GM23338 (cell line): ENCODE data around the gene AUH. TPM values are rescaled to one million over a fixed set of nuclear protein-coding genes. Genes with fewer than 3 reads are reported as not detected.

Source experiments
- ATAC-seq: fragments of 200-7000 bp; cut with Tn5 transposase; 3 replicates; pipeline ENCODE4 v1.9.1; 2020
- DNase-seq: peaks from one replicate; pipeline ENCODE4 v3.0.0-alpha.2; 2015; ENCODE audit warnings: low spot score
- H2AFZ ChIP-seq: fragments of 200-600 bp; sonication (generic); 2 replicates; pipeline ENCODE4 v1.8.0; 2016; ENCODE audit warnings: antibody characterized with exemption, mild to moderate bottlenecking, moderate library complexity
- H3F3A ChIP-seq: fragments of 200-600 bp; sonication (generic); replicated peaks from 2 replicates; pipeline ENCODE4 v1.8.0; 2017; ENCODE audit warnings: antibody characterized with exemption, mixed run types, low read depth
- H3K27ac ChIP-seq: fragments of 200-600 bp; sonication (generic); 2 replicates; pipeline ENCODE4 v1.6.1; 2016; ENCODE audit warnings: low read depth
- H3K27me3 ChIP-seq: fragments of 200-600 bp; sonication (generic); 2 replicates; pipeline ENCODE4 v1.8.0; 2016; ENCODE audit warnings: mild to moderate bottlenecking, mixed run types, moderate library complexity; ENCODE audit not compliant: insufficient read depth
- H3K36me3 ChIP-seq: fragments of 200-600 bp; sonication (generic); 2 replicates; pipeline ENCODE4 v1.8.0; 2016; ENCODE audit warnings: mild to moderate bottlenecking; ENCODE audit not compliant: insufficient read depth
- H3K4me1 ChIP-seq: fragments of 200-600 bp; sonication (generic); 2 replicates; pipeline ENCODE4 v1.8.0; 2016; ENCODE audit warnings: mild to moderate bottlenecking, moderate library complexity; ENCODE audit not compliant: insufficient read depth
- H3K4me2 ChIP-seq: fragments of 200-600 bp; sonication (generic); 2 replicates; pipeline ENCODE4 v1.7.1; 2017; ENCODE audit warnings: mixed run types
- H3K4me3 ChIP-seq: fragments of 200-600 bp; sonication (generic); 2 replicates; pipeline ENCODE4 v1.6.1; 2016; ENCODE audit warnings: mixed run types
- H3K79me2 ChIP-seq: fragments of 200-600 bp; sonication (generic); replicated peaks from 2 replicates; pipeline ENCODE4 v1.8.0; 2017; ENCODE audit warnings: mild to moderate bottlenecking; ENCODE audit not compliant: insufficient read depth
- H3K9me2 ChIP-seq: fragments of 200-600 bp; sonication (generic); 2 replicates; pipeline ENCODE4 v1.8.0; 2017; ENCODE audit not compliant: insufficient read depth
- H4K20me1 ChIP-seq: fragments of 200-600 bp; sonication (generic); replicated peaks from 2 replicates; pipeline ENCODE4 v1.8.0; 2017; ENCODE audit warnings: mild to moderate bottlenecking; ENCODE audit not compliant: insufficient read depth
- H3K27ac Mint-ChIP-seq: 2 replicates; pipeline ENCODE4 v1.8.0; 2020; ENCODE audit warnings: inconsistent platforms, mild to moderate bottlenecking, moderate library complexity, mixed read lengths
- H3K27me3 Mint-ChIP-seq: 3 replicates; pipeline ENCODE4 v1.8.0; 2022; ENCODE audit warnings: low read depth, mild to moderate bottlenecking, moderate library complexity, mixed read lengths, inconsistent platforms; ENCODE audit not compliant: insufficient read depth, poor library complexity
- H3K36me3 Mint-ChIP-seq: 3 replicates; pipeline ENCODE4 v1.8.0; 2021; ENCODE audit warnings: low read depth, mild to moderate bottlenecking, inconsistent platforms, moderate library complexity, mixed read lengths
- H3K4me1 Mint-ChIP-seq: 3 replicates; pipeline ENCODE4 v1.8.0; 2020; ENCODE audit warnings: mild to moderate bottlenecking, inconsistent platforms, mixed read lengths
- H3K4me3 Mint-ChIP-seq: 3 replicates; pipeline ENCODE4 v1.8.0; 2021; ENCODE audit warnings: moderate library complexity, mild to moderate bottlenecking, inconsistent platforms, mixed read lengths
- H3K9me3 Mint-ChIP-seq: 3 replicates; pipeline ENCODE4 v1.8.0; 2020; ENCODE audit warnings: moderate library complexity, mild to moderate bottlenecking, inconsistent platforms, mixed read lengths
- CREB1 ChIP-seq: fragments of 250-450 bp; sonication (Bioruptor Pico); IDR thresholded peaks from 2 replicates; pipeline ENCODE4 v1.5.0; 2020; ENCODE audit warnings: low read depth, mild to moderate bottlenecking, moderate library complexity
- ETS1 ChIP-seq: IDR thresholded peaks from 2 replicates; pipeline ENCODE4 v1.6.1; 2016; ENCODE audit warnings: antibody characterized with exemption
- EZH2 ChIP-seq: fragments of 200-600 bp; sonication (generic); IDR thresholded peaks from one replicate; pipeline ENCODE4 v1.8.0; 2017; ENCODE audit warnings: antibody characterized with exemption, mild to moderate bottlenecking, low read depth; ENCODE audit not compliant: unreplicated experiment
- EZH2phosphoT487 ChIP-seq: fragments of 200-600 bp; sonication (generic); IDR thresholded peaks from one replicate; pipeline ENCODE4 v1.8.1; 2018; ENCODE audit warnings: antibody characterized with exemption; ENCODE audit not compliant: unreplicated experiment
- JUNB ChIP-seq: IDR thresholded peaks from one replicate; pipeline ENCODE4 v1.6.1; 2016; ENCODE audit warnings: antibody characterized with exemption; ENCODE audit not compliant: unreplicated experiment
- NANOG ChIP-seq: IDR thresholded peaks from 2 replicates; pipeline ENCODE4 v1.6.1; 2016; ENCODE audit warnings: antibody characterized with exemption, borderline replicate concordance
- POLR2AphosphoS5 ChIP-seq: IDR thresholded peaks from 2 replicates; pipeline ENCODE4 v1.6.1; 2016; ENCODE audit warnings: antibody characterized with exemption, low read depth
- REST ChIP-seq: IDR thresholded peaks from one replicate; pipeline ENCODE4 v1.6.1; 2018; ENCODE audit warnings: antibody characterized with exemption; ENCODE audit not compliant: unreplicated experiment
- ZNF331 ChIP-seq: fragments of 250-450 bp; sonication (Bioruptor Pico); IDR thresholded peaks from 2 replicates; pipeline ENCODE4 v1.5.0; 2020; ENCODE audit warnings: low read depth, mild to moderate bottlenecking, moderate library complexity
- polyA plus RNA-seq: library from polyadenylated mRNA; unstranded; fragments of >200 nt; fragmentation: Nextera tagmentation; extraction: Ambion mirVana; gene quantifications from 2 replicates; pipeline ENCODE4 v1.2.1, GENCODE V29; 2016
- total RNA-seq: library from RNA; depleted of rRNA; stranded (reverse); fragments of >200 nt; shearing (Covaris generic); gene quantifications from 2 replicates; pipeline ENCODE4 v1.2.3, GENCODE V29; 2014
- TF ChIP-seq, protein P1 (sequence below): fragments of 250-450 bp; sonication (Bioruptor Pico); IDR thresholded peaks from 2 replicates; pipeline ENCODE4 v1.5.0; 2020; ENCODE audit warnings: mild to moderate bottlenecking, moderate library complexity
- TF ChIP-seq, protein P2 (sequence below), 2 experiments: fragments of 200-600 bp in 1 of 2; sonication (generic) in 1 of 2; conservative IDR thresholded peaks; 2 replicates each; pipeline versions ENCODE4 v1.5.1 to v1.6.1; 2016 to 2017; ENCODE audit warnings: antibody characterized with exemption in 2 of 2, low read depth in 2 of 2, mild to moderate bottlenecking in 2 of 2, moderate library complexity in 1 of 2

AUH gene
- total and polyA plus RNA-seq, 2 experiments from 2014 or later, result 28.8 to 34.2 TPM

GRCh38 chr9:91199739-91200497 lies 161.8 kb downstream of the AUH start:
- DNase-seq (no peak), ATAC-seq (no peak)
- no peak overlapping the region for H3K4me2 ChIP-seq
- H3K4me1 Mint-ChIP-seq, result peaks cover 16% of the 10 kb centered on the region
- H3K9me3 Mint-ChIP-seq, result peaks cover 6% of the 10 kb centered on the region; the same call in 1 of the 3 replicates
- H3K27ac ChIP-seq, result no peak overlapping the region
- no peak overlapping the region for H2AFZ ChIP-seq
- TF ChIP-seq ZNF331 (CRISPR knock-in tag) (no peak), EZH2 (no peak), POLR2AphosphoS5 (no peak), NANOG (no peak), JUNB (no peak), EZH2phosphoT487 (no peak), REST (no peak), CREB1 (no peak), ETS1 (no peak)
- TF ChIP-seq, protein P1, sequence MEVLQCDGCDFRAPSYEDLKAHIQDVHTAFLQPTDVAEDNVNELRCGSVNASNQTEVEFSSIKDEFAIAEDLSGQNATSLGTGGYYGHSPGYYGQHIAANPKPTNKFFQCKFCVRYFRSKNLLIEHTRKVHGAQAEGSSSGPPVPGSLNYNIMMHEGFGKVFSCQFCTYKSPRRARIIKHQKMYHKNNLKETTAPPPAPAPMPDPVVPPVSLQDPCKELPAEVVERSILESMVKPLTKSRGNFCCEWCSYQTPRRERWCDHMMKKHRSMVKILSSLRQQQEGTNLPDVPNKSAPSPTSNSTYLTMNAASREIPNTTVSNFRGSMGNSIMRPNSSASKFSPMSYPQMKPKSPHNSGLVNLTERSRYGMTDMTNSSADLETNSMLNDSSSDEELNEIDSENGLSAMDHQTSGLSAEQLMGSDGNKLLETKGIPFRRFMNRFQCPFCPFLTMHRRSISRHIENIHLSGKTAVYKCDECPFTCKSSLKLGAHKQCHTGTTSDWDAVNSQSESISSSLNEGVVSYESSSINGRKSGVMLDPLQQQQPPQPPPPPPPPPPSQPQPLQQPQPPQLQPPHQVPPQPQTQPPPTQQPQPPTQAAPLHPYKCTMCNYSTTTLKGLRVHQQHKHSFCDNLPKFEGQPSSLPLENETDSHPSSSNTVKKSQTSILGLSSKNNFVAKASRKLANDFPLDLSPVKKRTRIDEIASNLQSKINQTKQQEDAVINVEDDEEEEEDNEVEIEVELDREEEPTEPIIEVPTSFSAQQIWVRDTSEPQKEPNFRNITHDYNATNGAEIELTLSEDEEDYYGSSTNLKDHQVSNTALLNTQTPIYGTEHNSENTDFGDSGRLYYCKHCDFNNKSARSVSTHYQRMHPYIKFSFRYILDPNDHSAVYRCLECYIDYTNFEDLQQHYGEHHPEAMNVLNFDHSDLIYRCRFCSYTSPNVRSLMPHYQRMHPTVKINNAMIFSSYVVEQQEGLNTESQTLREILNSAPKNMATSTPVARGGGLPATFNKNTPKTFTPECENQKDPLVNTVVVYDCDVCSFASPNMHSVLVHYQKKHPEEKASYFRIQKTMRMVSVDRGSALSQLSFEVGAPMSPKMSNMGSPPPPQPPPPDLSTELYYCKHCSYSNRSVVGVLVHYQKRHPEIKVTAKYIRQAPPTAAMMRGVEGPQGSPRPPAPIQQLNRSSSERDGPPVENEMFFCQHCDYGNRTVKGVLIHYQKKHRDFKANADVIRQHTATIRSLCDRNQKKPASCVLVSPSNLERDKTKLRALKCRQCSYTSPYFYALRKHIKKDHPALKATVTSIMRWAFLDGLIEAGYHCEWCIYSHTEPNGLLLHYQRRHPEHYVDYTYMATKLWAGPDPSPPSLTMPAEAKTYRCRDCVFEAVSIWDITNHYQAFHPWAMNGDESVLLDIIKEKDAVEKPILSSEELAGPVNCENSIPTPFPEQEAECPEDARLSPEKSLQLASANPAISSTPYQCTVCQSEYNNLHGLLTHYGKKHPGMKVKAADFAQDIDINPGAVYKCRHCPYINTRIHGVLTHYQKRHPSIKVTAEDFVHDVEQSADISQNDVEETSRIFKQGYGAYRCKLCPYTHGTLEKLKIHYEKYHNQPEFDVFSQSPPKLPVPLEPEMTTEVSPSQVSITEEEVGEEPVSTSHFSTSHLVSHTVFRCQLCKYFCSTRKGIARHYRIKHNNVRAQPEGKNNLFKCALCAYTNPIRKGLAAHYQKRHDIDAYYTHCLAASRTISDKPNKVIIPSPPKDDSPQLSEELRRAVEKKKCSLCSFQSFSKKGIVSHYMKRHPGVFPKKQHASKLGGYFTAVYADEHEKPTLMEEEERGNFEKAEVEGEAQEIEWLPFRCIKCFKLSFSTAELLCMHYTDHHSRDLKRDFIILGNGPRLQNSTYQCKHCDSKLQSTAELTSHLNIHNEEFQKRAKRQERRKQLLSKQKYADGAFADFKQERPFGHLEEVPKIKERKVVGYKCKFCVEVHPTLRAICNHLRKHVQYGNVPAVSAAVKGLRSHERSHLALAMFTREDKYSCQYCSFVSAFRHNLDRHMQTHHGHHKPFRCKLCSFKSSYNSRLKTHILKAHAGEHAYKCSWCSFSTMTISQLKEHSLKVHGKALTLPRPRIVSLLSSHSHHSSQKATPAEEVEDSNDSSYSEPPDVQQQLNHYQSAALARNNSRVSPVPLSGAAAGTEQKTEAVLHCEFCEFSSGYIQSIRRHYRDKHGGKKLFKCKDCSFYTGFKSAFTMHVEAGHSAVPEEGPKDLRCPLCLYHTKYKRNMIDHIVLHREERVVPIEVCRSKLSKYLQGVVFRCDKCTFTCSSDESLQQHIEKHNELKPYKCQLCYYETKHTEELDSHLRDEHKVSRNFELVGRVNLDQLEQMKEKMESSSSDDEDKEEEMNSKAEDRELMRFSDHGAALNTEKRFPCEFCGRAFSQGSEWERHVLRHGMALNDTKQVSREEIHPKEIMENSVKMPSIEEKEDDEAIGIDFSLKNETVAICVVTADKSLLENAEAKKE (CRISPR knock-in tag), result no peak
- TF ChIP-seq, protein P2, sequence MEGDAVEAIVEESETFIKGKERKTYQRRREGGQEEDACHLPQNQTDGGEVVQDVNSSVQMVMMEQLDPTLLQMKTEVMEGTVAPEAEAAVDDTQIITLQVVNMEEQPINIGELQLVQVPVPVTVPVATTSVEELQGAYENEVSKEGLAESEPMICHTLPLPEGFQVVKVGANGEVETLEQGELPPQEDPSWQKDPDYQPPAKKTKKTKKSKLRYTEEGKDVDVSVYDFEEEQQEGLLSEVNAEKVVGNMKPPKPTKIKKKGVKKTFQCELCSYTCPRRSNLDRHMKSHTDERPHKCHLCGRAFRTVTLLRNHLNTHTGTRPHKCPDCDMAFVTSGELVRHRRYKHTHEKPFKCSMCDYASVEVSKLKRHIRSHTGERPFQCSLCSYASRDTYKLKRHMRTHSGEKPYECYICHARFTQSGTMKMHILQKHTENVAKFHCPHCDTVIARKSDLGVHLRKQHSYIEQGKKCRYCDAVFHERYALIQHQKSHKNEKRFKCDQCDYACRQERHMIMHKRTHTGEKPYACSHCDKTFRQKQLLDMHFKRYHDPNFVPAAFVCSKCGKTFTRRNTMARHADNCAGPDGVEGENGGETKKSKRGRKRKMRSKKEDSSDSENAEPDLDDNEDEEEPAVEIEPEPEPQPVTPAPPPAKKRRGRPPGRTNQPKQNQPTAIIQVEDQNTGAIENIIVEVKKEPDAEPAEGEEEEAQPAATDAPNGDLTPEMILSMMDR (conservative IDR thresholded peaks at IDR 0.05; ENCODE audit: low read depth in 2 of 2), result no peak
- H4K20me1 ChIP-seq, result no peaks in the 10 kb centered on the region
- H3K4me3 ChIP-seq, result no peak overlapping the region
- H3F3A ChIP-seq, result no peaks in the 10 kb centered on the region
- H3K27me3 Mint-ChIP-seq, result peaks cover 7% of the 10 kb centered on the region
- H3K4me3 Mint-ChIP-seq, result no peak overlapping the region
- peaks cover 16% of the 10 kb centered on the region; the same call in 1 of the 3 replicates for H3K36me3 Mint-ChIP-seq
- no peak overlapping the region for H3K27ac Mint-ChIP-seq
- H3K79me2 ChIP-seq, result no peaks in the 10 kb centered on the region
- H3K36me3 ChIP-seq, result no peaks in the 10 kb centered on the region; the same call in 1 of the 2 replicates
- H3K4me1 ChIP-seq, result peaks cover 14% of the 10 kb centered on the region; the same call in 1 of the 2 replicates
- H3K27me3 ChIP-seq, result peaks cover 8% of the 10 kb centered on the region
- H3K9me2 ChIP-seq, result 0 out of 2 replicates have a peak, but pooled peaks cover 7% of the 10 kb centered on the region
